Measurements from ENCODE around the gene IER3.

GRCh38 chr6:30703011-30703410 lies 41.3 kb downstream of the IER3 start:
- TF ChIP-seq ZNF121 (CRISPR knock-in tag; IDR thresholded peaks at IDR 0.05) (no peak), ZNF423 (CRISPR knock-in tag; IDR thresholded peaks at IDR 0.05) (no peak), CTCF (IDR thresholded peaks at IDR 0.05) (no peak), ZNF532 (CRISPR knock-in tag; IDR thresholded peaks at IDR 0.05; ENCODE audit: borderline replicate concordance) (no peak)

All from WTC11 (cell line).